HEK293 (cell line): Measurements from ENCODE around the gene NRGN.

Experiments used
- ATF2 ChIP-seq: fragments of 450-650 bp; formaldehyde crosslinking; IDR thresholded peaks from 2 replicates; pipeline ENCODE4 v1.5.1; 2016; ENCODE audit warnings: missing biosample characterization, missing genetic modification characterization, low read depth
- CTCF ChIP-seq: fragments of 450-650 bp; formaldehyde crosslinking; IDR thresholded peaks from 2 replicates; pipeline ENCODE4 v1.5.1; 2016; ENCODE audit warnings: missing biosample characterization, missing genetic modification characterization
- EGR2 ChIP-seq: fragments of 450-650 bp; formaldehyde crosslinking; IDR thresholded peaks from 2 replicates; pipeline ENCODE4 v1.5.1; 2016; ENCODE audit warnings: low read depth, missing biosample characterization, missing genetic modification characterization
- IKZF3 ChIP-seq: fragments of 450-650 bp; IDR thresholded peaks from 2 replicates; pipeline ENCODE4 v1.5.0; 2018; ENCODE audit warnings: missing biosample characterization, mild to moderate bottlenecking, missing genetic modification characterization, moderate library complexity
- OSR2 ChIP-seq: fragments of 450-650 bp; formaldehyde crosslinking; IDR thresholded peaks from 2 replicates; pipeline ENCODE4 v1.5.1; 2016; ENCODE audit warnings: missing biosample characterization, missing genetic modification characterization
- OVOL3 ChIP-seq: fragments of 450-650 bp; formaldehyde crosslinking; IDR thresholded peaks from 2 replicates; pipeline ENCODE4 v1.5.1; 2016; ENCODE audit warnings: missing biosample characterization, missing genetic modification characterization
- SP7 ChIP-seq: fragments of 450-650 bp; formaldehyde crosslinking; IDR thresholded peaks from 2 replicates; pipeline ENCODE4 v1.5.1; 2016; ENCODE audit warnings: missing biosample characterization, missing genetic modification characterization
- ZBTB10 ChIP-seq: fragments of 450-650 bp; formaldehyde crosslinking; IDR thresholded peaks from 2 replicates; pipeline ENCODE4 v1.5.1; 2016; ENCODE audit warnings: missing biosample characterization, missing genetic modification characterization
- ZBTB17 ChIP-seq: fragments of 450-650 bp; formaldehyde crosslinking; IDR thresholded peaks from 2 replicates; pipeline ENCODE4 v1.5.1; 2016; ENCODE audit warnings: missing biosample characterization, missing genetic modification characterization
- ZBTB20 ChIP-seq: fragments of 450-650 bp; formaldehyde crosslinking; IDR thresholded peaks from 2 replicates; pipeline ENCODE4 v1.5.1; 2016; ENCODE audit warnings: missing biosample characterization, missing genetic modification characterization
- ZBTB8A ChIP-seq: fragments of 450-650 bp; formaldehyde crosslinking; IDR thresholded peaks from 2 replicates; pipeline ENCODE4 v1.5.1; 2016; ENCODE audit warnings: missing biosample characterization, missing genetic modification characterization
- ZFP37 ChIP-seq: fragments of 450-650 bp; formaldehyde crosslinking; IDR thresholded peaks from 2 replicates; pipeline ENCODE4 v1.5.1; 2016; ENCODE audit warnings: missing biosample characterization, missing genetic modification characterization
- ZIC2 ChIP-seq: fragments of 450-650 bp; formaldehyde crosslinking; IDR thresholded peaks from 2 replicates; pipeline ENCODE4 v1.5.1; 2016; ENCODE audit warnings: missing biosample characterization, missing genetic modification characterization
- ZNF311 ChIP-seq: fragments of 450-650 bp; formaldehyde crosslinking; IDR thresholded peaks from 2 replicates; pipeline ENCODE4 v1.5.1; 2017; ENCODE audit warnings: missing biosample characterization, missing genetic modification characterization, borderline replicate concordance
- ZNF335 ChIP-seq: fragments of 450-650 bp; formaldehyde crosslinking; conservative IDR thresholded peaks from 2 replicates; pipeline ENCODE4 v1.5.1; 2016; ENCODE audit warnings: missing biosample characterization, missing genetic modification characterization
- ZNF341 ChIP-seq: fragments of 450-650 bp; formaldehyde crosslinking; IDR thresholded peaks from 2 replicates; pipeline ENCODE4; 2016; ENCODE audit warnings: low read depth, missing biosample characterization, missing genetic modification characterization
- ZNF398 ChIP-seq: fragments of 450-650 bp; formaldehyde crosslinking; IDR thresholded peaks from 2 replicates; pipeline ENCODE4 v1.5.1; 2017; ENCODE audit warnings: missing biosample characterization, missing genetic modification characterization
- ZNF473 ChIP-seq: fragments of 450-650 bp; formaldehyde crosslinking; IDR thresholded peaks from 2 replicates; pipeline ENCODE4 v1.5.1; 2017; ENCODE audit warnings: missing biosample characterization, missing genetic modification characterization
- ZNF555 ChIP-seq: fragments of 450-650 bp; formaldehyde crosslinking; conservative IDR thresholded peaks from 2 replicates; pipeline ENCODE4 v1.5.1; 2017; ENCODE audit warnings: missing biosample characterization, mild to moderate bottlenecking, missing genetic modification characterization, inconsistent platforms
- ZNF596 ChIP-seq: fragments of 450-650 bp; IDR thresholded peaks from 2 replicates; pipeline ENCODE4 v1.5.0; 2018; ENCODE audit warnings: missing biosample characterization, mild to moderate bottlenecking, missing genetic modification characterization, moderate library complexity
- ZNF76 ChIP-seq: fragments of 450-650 bp; formaldehyde crosslinking; IDR thresholded peaks from 2 replicates; pipeline ENCODE4; 2016; ENCODE audit warnings: low read depth, missing biosample characterization, missing genetic modification characterization, borderline replicate concordance
- ZNF777 ChIP-seq: fragments of 450-650 bp; formaldehyde crosslinking; IDR thresholded peaks from 2 replicates; pipeline ENCODE4 v1.5.1; 2017; ENCODE audit warnings: missing biosample characterization, missing genetic modification characterization, borderline replicate concordance
- ZNF843 ChIP-seq: fragments of 450-650 bp; formaldehyde crosslinking; IDR thresholded peaks from 2 replicates; pipeline ENCODE4 v1.5.1; 2016; ENCODE audit warnings: missing biosample characterization, missing genetic modification characterization
- TF ChIP-seq, protein P1 (sequence below): fragments of 450-650 bp; formaldehyde crosslinking; IDR thresholded peaks from 2 replicates; pipeline ENCODE4 v1.5.1; 2016; ENCODE audit warnings: missing biosample characterization, missing genetic modification characterization, borderline replicate concordance
- TF ChIP-seq, protein P2 (sequence below): fragments of 450-650 bp; formaldehyde crosslinking; IDR thresholded peaks from 2 replicates; pipeline ENCODE4 v1.5.1; 2016; ENCODE audit warnings: missing biosample characterization, missing genetic modification characterization
- TF ChIP-seq, protein P3 (sequence below): fragments of 450-650 bp; IDR thresholded peaks from 2 replicates; pipeline ENCODE4 v1.5.1; 2018; ENCODE audit warnings: missing biosample characterization, mild to moderate bottlenecking, missing genetic modification characterization

Gene NRGN

GRCh38 chr11:124717786-124718651 is 21.7 kb upstream of the NRGN start (continued):
- TF ChIP-seq ATF2 (tag by site-specific recombination), result no peak
- TF ChIP-seq ZNF76 (tag by site-specific recombination), result peak; percentile 35; the same call in 1 of the 2 replicates
- TF ChIP-seq ZNF341 (tag by site-specific recombination), result peak; percentile 99
- TF ChIP-seq ZNF555 (tag by site-specific recombination), result no peak
- TF ChIP-seq EGR2 (tag by site-specific recombination), result peak; percentile 31; the same call in 1 of the 2 replicates
- TF ChIP-seq ZNF311 (tag by site-specific recombination), result no peak
- peak; percentile 96 for TF ChIP-seq ZIC2
- peak; percentile 81 for TF ChIP-seq IKZF3 (tag by site-specific recombination)
- TF ChIP-seq ZBTB17 (tag by site-specific recombination), result peak; percentile 83
- peak; percentile 89 for TF ChIP-seq SP7
- peak; percentile 96 for TF ChIP-seq ZNF335 (tag by site-specific recombination)
- TF ChIP-seq ZNF473, result no peak
- TF ChIP-seq, protein P1, sequence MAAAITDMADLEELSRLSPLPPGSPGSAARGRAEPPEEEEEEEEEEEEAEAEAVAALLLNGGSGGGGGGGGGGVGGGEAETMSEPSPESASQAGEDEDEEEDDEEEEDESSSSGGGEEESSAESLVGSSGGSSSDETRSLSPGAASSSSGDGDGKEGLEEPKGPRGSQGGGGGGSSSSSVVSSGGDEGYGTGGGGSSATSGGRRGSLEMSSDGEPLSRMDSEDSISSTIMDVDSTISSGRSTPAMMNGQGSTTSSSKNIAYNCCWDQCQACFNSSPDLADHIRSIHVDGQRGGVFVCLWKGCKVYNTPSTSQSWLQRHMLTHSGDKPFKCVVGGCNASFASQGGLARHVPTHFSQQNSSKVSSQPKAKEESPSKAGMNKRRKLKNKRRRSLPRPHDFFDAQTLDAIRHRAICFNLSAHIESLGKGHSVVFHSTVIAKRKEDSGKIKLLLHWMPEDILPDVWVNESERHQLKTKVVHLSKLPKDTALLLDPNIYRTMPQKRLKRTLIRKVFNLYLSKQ (tag by site-specific recombination), result no peak
- TF ChIP-seq, protein P2, sequence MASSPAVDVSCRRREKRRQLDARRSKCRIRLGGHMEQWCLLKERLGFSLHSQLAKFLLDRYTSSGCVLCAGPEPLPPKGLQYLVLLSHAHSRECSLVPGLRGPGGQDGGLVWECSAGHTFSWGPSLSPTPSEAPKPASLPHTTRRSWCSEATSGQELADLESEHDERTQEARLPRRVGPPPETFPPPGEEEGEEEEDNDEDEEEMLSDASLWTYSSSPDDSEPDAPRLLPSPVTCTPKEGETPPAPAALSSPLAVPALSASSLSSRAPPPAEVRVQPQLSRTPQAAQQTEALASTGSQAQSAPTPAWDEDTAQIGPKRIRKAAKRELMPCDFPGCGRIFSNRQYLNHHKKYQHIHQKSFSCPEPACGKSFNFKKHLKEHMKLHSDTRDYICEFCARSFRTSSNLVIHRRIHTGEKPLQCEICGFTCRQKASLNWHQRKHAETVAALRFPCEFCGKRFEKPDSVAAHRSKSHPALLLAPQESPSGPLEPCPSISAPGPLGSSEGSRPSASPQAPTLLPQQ, result 0 out of 2 replicates have a peak, but pooled peaks have one; percentile 52
- peak; percentile 86 for TF ChIP-seq OSR2 (tag by site-specific recombination)
- no peak for TF ChIP-seq OVOL3 (tag by site-specific recombination)
- TF ChIP-seq ZNF398 (tag by site-specific recombination), result peak; percentile 69
- 0 out of 2 replicates have a peak, but pooled peaks have one; percentile 40 for TF ChIP-seq ZNF777 (tag by site-specific recombination)
- no peak for TF ChIP-seq ZNF596
- peak; percentile 38; the same call in 1 of the 2 replicates for TF ChIP-seq ZBTB20 (tag by site-specific recombination)
- TF ChIP-seq ZBTB8A (tag by site-specific recombination), result peak; percentile 68
- peak; percentile 66; the same call in 1 of the 2 replicates for TF ChIP-seq ZNF843
- no peak for TF ChIP-seq CTCF (tag by site-specific recombination)
- TF ChIP-seq, protein P3, sequence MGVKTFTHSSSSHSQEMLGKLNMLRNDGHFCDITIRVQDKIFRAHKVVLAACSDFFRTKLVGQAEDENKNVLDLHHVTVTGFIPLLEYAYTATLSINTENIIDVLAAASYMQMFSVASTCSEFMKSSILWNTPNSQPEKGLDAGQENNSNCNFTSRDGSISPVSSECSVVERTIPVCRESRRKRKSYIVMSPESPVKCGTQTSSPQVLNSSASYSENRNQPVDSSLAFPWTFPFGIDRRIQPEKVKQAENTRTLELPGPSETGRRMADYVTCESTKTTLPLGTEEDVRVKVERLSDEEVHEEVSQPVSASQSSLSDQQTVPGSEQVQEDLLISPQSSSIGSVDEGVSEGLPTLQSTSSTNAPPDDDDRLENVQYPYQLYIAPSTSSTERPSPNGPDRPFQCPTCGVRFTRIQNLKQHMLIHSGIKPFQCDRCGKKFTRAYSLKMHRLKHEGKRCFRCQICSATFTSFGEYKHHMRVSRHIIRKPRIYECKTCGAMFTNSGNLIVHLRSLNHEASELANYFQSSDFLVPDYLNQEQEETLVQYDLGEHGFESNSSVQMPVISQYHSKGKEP (tag by site-specific recombination), result no peak
- TF ChIP-seq ZFP37 (tag by site-specific recombination), result 0 out of 2 replicates have a peak, but pooled peaks have one; percentile 34
- TF ChIP-seq ZBTB10 (tag by site-specific recombination), result no peak
